HG02938 (cell line): ENCODE measurements around the gene SNX8.
"Not testable (repeated sequence)": the region's sequence is repeated elsewhere in the genome, so short reads cannot be mapped to it uniquely, and the experiment has no call there.

Experiments
- ATAC-seq: cut with Tn5 transposase; IDR thresholded peaks from one replicate; pipeline ENCODE4 v1.9.1; 2021; ENCODE audit warnings: mild to moderate bottlenecking, moderate library complexity; ENCODE audit not compliant: unreplicated experiment

SNX8 gene, protein sequence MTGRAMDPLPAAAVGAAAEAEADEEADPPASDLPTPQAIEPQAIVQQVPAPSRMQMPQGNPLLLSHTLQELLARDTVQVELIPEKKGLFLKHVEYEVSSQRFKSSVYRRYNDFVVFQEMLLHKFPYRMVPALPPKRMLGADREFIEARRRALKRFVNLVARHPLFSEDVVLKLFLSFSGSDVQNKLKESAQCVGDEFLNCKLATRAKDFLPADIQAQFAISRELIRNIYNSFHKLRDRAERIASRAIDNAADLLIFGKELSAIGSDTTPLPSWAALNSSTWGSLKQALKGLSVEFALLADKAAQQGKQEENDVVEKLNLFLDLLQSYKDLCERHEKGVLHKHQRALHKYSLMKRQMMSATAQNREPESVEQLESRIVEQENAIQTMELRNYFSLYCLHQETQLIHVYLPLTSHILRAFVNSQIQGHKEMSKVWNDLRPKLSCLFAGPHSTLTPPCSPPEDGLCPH

GRCh38 chr7:2314209-2314955 is at the start of gene SNX8:
Gene SNX8, minus strand, starts transcription at chr7:2314441. Its CDS starts 20 bp downstream, at chr7:2314421.
- ATAC-seq = peak; percentile 71

- no peak for ATAC-seq
These were observed 48.3 kb upstream of the SNX8 start for GRCh38 chr7:2362385-2363088.

DNA sequence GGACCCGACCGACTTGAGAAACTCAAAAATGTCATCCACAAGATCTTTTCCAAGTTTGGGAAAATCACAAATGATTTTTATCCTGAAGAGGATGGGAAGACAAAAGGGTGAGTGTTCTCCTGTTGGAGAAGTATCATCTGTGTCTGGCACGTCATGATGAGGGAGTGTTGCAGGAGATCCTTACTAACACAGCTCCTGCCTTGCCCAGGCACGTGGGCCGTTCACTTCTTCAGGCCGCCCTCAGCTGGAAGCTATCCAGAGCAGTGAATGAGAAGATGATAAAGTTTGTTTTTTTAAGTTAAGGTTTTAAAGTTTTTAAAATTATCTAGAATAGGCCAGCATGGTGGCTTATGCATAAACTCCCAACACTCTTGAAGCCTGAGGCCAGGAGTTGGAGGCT is 46.6 kb upstream of the SNX8 start:
- ATAC-seq = no peak

- no peak for ATAC-seq
These were observed 45.4 kb upstream of the SNX8 start for GRCh38 chr7:2359610-2360009.

DNA sequence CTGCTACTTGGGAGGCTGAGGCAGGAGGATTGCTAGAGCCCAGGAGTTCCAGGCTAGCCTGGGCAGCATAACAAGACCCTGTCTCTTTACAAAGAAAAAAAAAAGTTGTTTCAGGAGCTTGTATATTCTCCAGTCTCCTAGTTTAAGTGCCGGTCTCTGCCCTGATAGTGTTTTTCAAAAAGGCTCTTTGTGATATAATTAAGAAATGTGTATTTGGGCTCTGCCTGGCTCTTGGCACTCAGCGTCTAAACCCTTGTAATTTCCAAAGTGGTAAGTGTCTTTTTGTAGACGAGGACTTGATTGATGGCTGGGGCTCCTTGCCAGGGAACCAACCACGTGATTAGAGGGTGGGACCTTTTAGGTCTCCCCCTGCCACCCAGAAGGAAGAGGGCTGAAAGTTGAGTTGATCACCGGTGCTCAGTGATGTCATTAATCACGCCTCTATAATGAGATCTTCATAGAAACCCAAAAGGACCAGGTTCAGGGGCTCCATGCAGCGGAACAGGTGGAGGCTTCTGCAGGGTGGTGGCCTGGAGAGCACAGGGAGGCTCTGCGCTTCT is 44.8 kb upstream of the SNX8 start:
- ATAC-seq = no peak

- ATAC-seq = no peak
These were observed 43.3 kb upstream of the SNX8 start for GRCh38 chr7:2357571-2357970.

- no peak for ATAC-seq
These were observed 42.9 kb upstream of the SNX8 start for GRCh38 chr7:2357165-2357564.

- no peak for ATAC-seq
These were observed 41.4 kb upstream of the SNX8 start for GRCh38 chr7:2355705-2356008.

DNA sequence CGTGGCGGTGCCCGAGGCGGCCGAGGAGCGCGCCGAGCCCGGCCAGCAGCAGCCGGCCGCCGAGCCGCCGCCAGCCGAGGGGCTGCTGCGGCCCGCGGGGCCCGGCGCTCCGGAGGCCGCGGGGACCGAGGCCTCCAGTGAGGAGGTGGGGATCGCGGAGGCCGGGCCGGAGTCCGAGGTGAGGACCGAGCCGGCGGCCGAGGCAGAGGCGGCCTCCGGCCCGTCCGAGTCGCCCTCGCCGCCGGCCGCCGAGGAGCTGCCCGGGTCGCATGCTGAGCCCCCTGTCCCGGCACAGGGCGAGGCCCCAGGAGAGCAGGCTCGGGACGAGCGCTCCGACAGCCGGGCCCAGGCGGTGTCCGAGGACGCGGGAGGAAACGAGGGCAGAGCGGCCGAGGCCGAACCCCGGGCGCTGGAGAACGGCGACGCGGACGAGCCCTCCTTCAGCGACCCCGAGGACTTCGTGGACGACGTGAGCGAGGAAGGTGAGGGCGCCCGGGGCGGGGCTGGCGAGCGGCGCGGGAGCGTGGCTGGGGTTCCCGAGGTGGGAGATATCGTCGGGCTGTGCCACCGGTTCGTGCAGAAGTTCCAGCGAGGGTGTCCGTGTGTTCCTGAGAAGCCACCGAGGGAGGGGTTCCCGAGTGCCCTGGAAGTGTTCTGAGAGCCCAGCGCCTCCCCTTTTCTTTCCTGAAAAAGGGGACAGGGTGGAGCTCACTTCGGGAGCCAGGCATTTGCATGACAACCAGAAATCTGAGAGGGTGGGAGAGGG is 40.9 kb upstream of the SNX8 start:
- ATAC-seq = peak; percentile 13

DNA sequence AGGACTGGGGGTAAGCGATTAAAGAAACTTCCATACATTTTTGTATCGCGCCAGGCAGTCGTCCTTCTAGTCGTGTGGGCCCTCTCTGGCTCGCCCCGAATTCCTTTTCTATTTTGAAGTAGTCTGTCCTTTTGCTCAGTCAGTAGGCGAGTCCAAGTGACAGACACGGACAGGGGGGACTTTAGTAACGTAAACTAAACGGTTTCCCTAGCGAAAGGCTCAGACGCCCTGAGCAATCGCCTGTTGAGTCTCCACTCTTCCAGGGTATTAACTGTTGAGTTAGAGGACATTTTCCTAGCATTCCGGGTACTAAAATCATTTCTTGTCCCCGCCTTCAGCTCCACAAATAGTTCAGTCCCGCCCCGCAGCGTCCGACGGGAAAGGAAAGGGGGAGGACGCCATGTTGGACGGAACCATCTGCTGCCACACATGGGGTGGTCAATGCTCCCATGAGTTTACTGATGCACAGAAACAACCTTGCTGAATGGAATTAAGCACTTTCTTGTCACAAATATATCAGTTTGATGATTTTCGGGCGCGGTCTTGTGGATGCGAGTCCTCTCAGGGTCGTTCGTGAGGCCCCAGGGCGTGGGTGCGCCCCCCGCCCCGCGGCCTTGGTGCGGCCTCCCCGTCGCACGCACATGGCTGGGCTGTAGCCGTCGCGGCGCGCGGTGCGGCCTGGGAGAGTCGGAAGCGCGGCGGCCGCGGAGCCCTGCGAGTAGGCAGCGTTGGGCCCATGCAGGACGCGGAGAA is 40.1 kb upstream of the SNX8 start, which contains the start of gene EIF3B:
Gene EIF3B, plus strand, starts transcription at position 642 of the 753 bp plus-strand sequence. Its CDS starts 95 bp downstream, at position 737.
- peak; percentile 78 for ATAC-seq

- ATAC-seq = peak; percentile 42
These were observed 39.6 kb upstream of the SNX8 start for GRCh38 chr7:2353936-2354185.

- no peak for ATAC-seq
These were observed 39.1 kb upstream of the SNX8 start for GRCh38 chr7:2353113-2353935.

DNA sequence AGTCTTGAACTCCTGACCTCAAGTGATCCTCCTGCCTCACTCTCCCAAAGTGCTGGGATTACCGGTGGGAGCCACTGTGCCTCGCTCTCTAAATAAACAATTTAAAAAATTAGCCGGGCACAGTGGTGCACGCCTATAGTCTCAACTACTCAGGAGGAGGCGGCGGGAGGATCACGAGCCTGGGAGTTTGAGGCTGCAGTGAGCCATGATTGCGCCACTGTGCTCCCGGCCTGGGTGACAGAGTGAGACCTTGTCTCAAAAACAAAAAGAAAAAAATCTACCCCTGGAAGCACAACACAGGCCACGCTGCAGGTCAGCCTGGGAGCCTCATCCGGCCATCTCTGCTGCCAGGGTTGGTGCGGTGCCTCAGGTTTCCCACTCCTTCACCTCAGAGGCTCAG is 36.6 kb upstream of the SNX8 start:
- no peak for ATAC-seq

DNA sequence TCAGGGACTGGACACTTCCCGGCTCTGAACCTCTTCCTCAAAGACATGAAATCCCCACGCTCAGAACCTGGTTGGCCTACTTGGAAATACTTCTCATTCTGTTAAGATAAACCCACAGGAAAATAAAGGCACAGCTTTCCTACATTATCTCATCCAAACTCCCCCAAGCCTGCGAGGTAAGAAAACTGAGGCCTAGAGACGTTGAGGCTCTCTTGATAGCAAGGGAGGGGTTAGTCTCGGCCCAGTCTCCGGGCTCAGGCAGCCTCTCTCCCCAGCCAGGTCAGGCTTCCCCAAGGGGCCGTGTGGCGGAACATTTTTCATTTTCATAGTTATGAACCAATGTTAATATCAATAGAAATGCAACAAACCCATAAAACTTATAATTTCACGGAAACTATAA is 35.8 kb upstream of the SNX8 start:
- no peak for ATAC-seq

GRCh38 chr7:2347351-2348063 is 33.3 kb upstream of the SNX8 start:
- ATAC-seq = not testable (repeated sequence)

DNA sequence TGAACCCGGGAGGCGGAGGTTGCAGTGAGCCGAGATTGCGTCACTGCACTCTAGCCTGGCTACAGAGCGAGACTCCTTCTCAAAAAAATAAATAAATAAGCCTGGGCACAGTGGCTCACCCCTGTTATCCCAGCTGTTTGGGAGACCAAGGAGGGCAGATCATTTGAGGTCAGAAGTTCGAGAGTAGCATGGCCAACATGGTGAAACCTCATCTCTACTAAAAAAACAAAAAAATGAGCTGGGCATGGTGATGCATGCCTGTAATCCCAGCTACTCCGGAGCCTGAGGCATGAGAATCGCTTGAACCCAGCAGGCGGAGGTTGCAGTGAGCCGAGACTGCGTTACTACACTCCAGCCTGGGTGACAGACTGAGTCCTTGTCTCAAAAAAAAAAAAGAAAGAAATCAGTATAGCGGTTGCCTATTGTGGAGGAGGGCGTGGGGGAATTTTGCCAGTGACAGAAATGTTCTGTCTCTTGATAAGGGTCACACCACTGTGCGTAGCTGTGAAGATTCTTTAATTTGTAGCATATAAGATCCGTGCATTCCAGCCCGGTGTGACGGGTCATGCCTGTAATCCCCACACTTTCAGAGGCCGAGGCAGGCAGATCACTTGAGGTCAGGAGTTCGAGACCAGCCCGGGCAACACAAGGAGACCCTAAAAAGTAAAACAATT is 22.5 kb upstream of the SNX8 start:
- ATAC-seq = no peak

- not testable (repeated sequence) for ATAC-seq
These were observed 18.5 kb upstream of the SNX8 start for GRCh38 chr7:2332606-2333231.

DNA sequence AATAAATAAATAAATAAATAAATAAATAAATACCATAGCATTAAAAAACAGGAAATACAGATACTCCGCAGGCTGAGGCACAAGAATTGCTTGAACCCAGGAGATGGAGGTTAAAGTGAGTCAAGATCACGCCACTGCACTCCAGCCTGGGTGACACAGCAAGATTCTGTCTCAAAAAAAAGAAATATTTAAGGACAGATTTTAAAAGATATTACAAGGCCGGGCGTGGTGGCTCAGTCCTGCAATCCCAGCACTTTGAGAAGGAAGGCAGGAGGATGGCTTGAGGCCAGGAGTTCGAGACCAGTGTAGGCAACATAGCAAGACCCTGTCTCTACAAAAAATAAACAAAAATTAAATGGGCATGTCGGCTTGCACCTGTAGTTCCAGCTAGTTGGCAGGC is 17.5 kb upstream of the SNX8 start:
- ATAC-seq = no peak
